HepG2 (cell line): Measurements from ENCODE around the gene C1QTNF12. TPM values are rescaled to one million over a fixed set of nuclear protein-coding genes. Genes with fewer than 3 reads are reported as not detected.

Source experiments
- AKNA ChIP-seq: sonication (generic); formaldehyde crosslinking; IDR thresholded peaks from 2 replicates; pipeline ENCODE4 v1.4.0; 2020; ENCODE audit warnings: missing genetic modification reagents, borderline replicate concordance
- ASH2L ChIP-seq: fragments of 300-600, 200-600 bp; sonication (generic); IDR thresholded peaks from 2 replicates; pipeline ENCODE4 v1.7.0; 2017; ENCODE audit warnings: low read depth, mild to moderate bottlenecking, moderate library complexity, mixed read lengths, low read length; ENCODE audit not compliant: insufficient read length
- BATF2 ChIP-seq: sonication (generic); formaldehyde crosslinking; IDR thresholded peaks from 2 replicates; pipeline ENCODE4 v1.8.0; 2022; ENCODE audit warnings: mild to moderate bottlenecking, missing genetic modification reagents, moderate library complexity
- IRF2 ChIP-seq: IDR thresholded peaks from 2 replicates; pipeline ENCODE4 v1.6.1; 2018; ENCODE audit warnings: missing genetic modification reagents, missing compliant biosample characterization
- JUND ChIP-seq: sonication (generic); formaldehyde crosslinking; IDR thresholded peaks from 2 replicates; pipeline ENCODE4 v1.8.0; 2022; ENCODE audit warnings: mild to moderate bottlenecking, missing genetic modification reagents
- MEIS2 ChIP-seq: sonication (generic); formaldehyde crosslinking; IDR thresholded peaks from 2 replicates; pipeline ENCODE4 v1.9.0; 2021; ENCODE audit warnings: mild to moderate bottlenecking, missing genetic modification reagents
- SMYD3 ChIP-seq: sonication (generic); formaldehyde crosslinking; IDR thresholded peaks from 2 replicates; pipeline ENCODE4 v1.8.1; 2023; ENCODE audit warnings: mild to moderate bottlenecking, missing genetic modification reagents
- ZBTB3 ChIP-seq: sonication (generic); formaldehyde crosslinking; IDR thresholded peaks from 2 replicates; pipeline ENCODE4 v1.4.0; 2020; ENCODE audit warnings: low read depth, mild to moderate bottlenecking, moderate library complexity, missing genetic modification reagents, borderline replicate concordance
- ZFP91 ChIP-seq: sonication (generic); formaldehyde crosslinking; IDR thresholded peaks from 2 replicates; pipeline ENCODE4 v1.9.0; 2022; ENCODE audit warnings: missing genetic modification reagents, mild to moderate bottlenecking, borderline replicate concordance
- ZNF101 ChIP-seq: sonication (generic); formaldehyde crosslinking; IDR thresholded peaks from 2 replicates; pipeline ENCODE4 v1.4.0; 2020; ENCODE audit warnings: mild to moderate bottlenecking, low read depth, missing genetic modification reagents, borderline replicate concordance
- ZNF253 ChIP-seq: sonication (generic); formaldehyde crosslinking; IDR thresholded peaks from 2 replicates; pipeline ENCODE4 v1.8.0; 2022; ENCODE audit warnings: mild to moderate bottlenecking, missing genetic modification reagents, borderline replicate concordance
- ZNF3 ChIP-seq: IDR thresholded peaks from 2 replicates; pipeline ENCODE4 v1.7.0; 2017; ENCODE audit warnings: inconsistent platforms
- ZNF333 ChIP-seq: sonication (generic); formaldehyde crosslinking; IDR thresholded peaks from 2 replicates; pipeline ENCODE4 v1.4.0; 2020; ENCODE audit warnings: mild to moderate bottlenecking, missing genetic modification reagents, borderline replicate concordance
- ZNF431 ChIP-seq: sonication (generic); formaldehyde crosslinking; IDR thresholded peaks from 2 replicates; pipeline ENCODE4 v1.9.0; 2022; ENCODE audit warnings: missing genetic modification reagents, low read depth, mild to moderate bottlenecking, borderline replicate concordance
- ZNF564 ChIP-seq: sonication (generic); formaldehyde crosslinking; IDR thresholded peaks from 2 replicates; pipeline ENCODE4 v1.8.1; 2023; ENCODE audit warnings: mild to moderate bottlenecking, missing genetic modification reagents
- polyA plus RNA-seq, 8 experiments: library from polyadenylated mRNA; depleted of rRNA in 3 of 8; stranded (reverse) in 7 of 8; unstranded in 1 of 8; fragments of >200 nt; fragmentation: Illumina TruSeq in 4 of 8; extraction: Trizol in 4 of 8; gene quantifications; 2 replicates each; pipeline versions ENCODE4 v1.2.1 to v1.2.3, GENCODE V29; 2011 to 2016; ENCODE audit warnings: low read depth in 4 of 8, missing spikeins in 1 of 8, mixed read lengths in 1 of 8; ENCODE audit not compliant: insufficient read depth in 1 of 8
- total RNA-seq, 5 experiments: library from RNA; depleted of rRNA; stranded (reverse); fragments of >200 nt; fragmentation: Illumina TruSeq; extraction: Trizol; gene quantifications; 2 replicates each; pipeline ENCODE4 v1.2.3, GENCODE V29; 2016; ENCODE audit warnings: low read depth in 1 of 5
- TF ChIP-seq, protein P1 (sequence below): sonication (generic); formaldehyde crosslinking; IDR thresholded peaks from 2 replicates; pipeline ENCODE4 v1.4.0; 2020; ENCODE audit warnings: missing genetic modification reagents
- TF ChIP-seq, protein P2 (sequence below): sonication (generic); formaldehyde crosslinking; IDR thresholded peaks from 2 replicates; pipeline ENCODE4 v1.8.1; 2023; ENCODE audit warnings: mild to moderate bottlenecking, moderate library complexity, missing genetic modification reagents

The C1QTNF12 gene
- total and polyA plus RNA-seq, 2 of the 13 experiments (the other 11 are each of a cell fraction or from before 2014, with no cell fraction given) = 0.18 to 0.64 TPM

GRCh38 chr1:1287288-1288110 lies 41.0 kb upstream of the C1QTNF12 start (continued):
- TF ChIP-seq ZFP91 = peak; percentile 72
- TF ChIP-seq AKNA (CRISPR knock-in tag) = no peak
- no peak for TF ChIP-seq SMYD3 (CRISPR knock-in tag)
- TF ChIP-seq, protein P1, sequence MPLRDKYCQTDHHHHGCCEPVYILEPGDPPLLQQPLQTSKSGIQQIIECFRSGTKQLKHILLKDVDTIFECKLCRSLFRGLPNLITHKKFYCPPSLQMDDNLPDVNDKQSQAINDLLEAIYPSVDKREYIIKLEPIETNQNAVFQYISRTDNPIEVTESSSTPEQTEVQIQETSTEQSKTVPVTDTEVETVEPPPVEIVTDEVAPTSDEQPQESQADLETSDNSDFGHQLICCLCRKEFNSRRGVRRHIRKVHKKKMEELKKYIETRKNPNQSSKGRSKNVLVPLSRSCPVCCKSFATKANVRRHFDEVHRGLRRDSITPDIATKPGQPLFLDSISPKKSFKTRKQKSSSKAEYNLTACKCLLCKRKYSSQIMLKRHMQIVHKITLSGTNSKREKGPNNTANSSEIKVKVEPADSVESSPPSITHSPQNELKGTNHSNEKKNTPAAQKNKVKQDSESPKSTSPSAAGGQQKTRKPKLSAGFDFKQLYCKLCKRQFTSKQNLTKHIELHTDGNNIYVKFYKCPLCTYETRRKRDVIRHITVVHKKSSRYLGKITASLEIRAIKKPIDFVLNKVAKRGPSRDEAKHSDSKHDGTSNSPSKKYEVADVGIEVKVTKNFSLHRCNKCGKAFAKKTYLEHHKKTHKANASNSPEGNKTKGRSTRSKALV (CRISPR knock-in tag) = no peak
- TF ChIP-seq ASH2L = no peak
- no peak for TF ChIP-seq ZNF333 (CRISPR knock-in tag)
- 0 out of 2 replicates have a peak, but pooled peaks have one; percentile 50 for TF ChIP-seq ZNF564 (CRISPR knock-in tag)
- no peak for TF ChIP-seq BATF2
- no peak for TF ChIP-seq IRF2 (CRISPR knock-in tag)
- no peak for TF ChIP-seq ZNF253 (CRISPR knock-in tag)
- TF ChIP-seq MEIS2 = no peak
- TF ChIP-seq, protein P2, sequence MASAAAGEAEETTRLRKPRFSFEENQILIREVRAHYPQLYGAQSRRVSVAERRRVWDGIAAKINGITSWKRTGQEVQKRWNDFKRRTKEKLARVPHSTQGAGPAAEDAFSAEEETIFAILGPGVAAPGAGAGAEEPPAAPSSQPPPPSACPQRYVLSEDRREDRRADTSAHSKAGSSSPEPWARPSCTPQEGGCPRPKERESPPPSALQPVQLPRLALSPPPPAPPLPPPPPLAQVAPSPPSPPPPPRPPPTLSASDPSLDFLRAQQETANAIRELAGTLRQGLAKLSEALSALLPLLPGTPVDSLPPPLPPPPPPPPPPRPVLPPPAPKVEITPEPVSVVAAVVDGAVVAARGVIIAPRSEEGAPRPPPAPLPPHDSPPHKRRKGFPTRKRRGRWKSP (CRISPR knock-in tag) = no peak
- no peak for TF ChIP-seq ZNF3
- no peak for TF ChIP-seq ZBTB3
- no peak for TF ChIP-seq ZNF431 (CRISPR knock-in tag)
- no peak for TF ChIP-seq ZNF101 (CRISPR knock-in tag)
- TF ChIP-seq JUND (CRISPR knock-in tag) = no peak
